SK-N-SH (cell line): ENCODE measurements around the gene SPECC1L. TPM values are rescaled to one million over a fixed set of nuclear protein-coding genes. Genes with fewer than 3 reads are reported as not detected.
A peak's percentile ranks its signal among the peaks of the same experiment; 100 is the strongest.
"Not testable (repeated sequence)": the region's sequence is repeated elsewhere in the genome, so short reads cannot be mapped to it uniquely, and the experiment has no call there.

Source experiments
- CTCF ChIA-PET: fragments of 300-600, 350-600 bp; formaldehyde crosslinking; extraction: SDS; loops from one replicate; lab custom pipeline; 2021; lab: Yijun Ruan, JAX
- POLR2A ChIA-PET: fragments of 350-600 bp; sonication (Branson Sonifier 250); formaldehyde crosslinking; extraction: SDS; loops from one replicate; lab custom pipeline; 2020; ENCODE audit warnings: antibody characterized with exemption, inconsistent platforms; lab: Yijun Ruan, JAX
- DNase-seq: peaks from one replicate; pipeline ENCODE4 v3.0.0; 2012
- H2AFZ ChIP-seq: fragments of 200-600 bp; sonication (generic); 2 replicates; pipeline ENCODE4 v1.8.1; 2016; ENCODE audit warnings: antibody characterized with exemption, mild to moderate bottlenecking, low read depth
- H3F3A ChIP-seq: fragments of 200-600 bp; sonication (generic); replicated peaks from 2 replicates; pipeline ENCODE3; 2016; ENCODE audit warnings: antibody characterized with exemption, mild to moderate bottlenecking; ENCODE audit not compliant: insufficient read depth
- H3K27ac ChIP-seq, 2 experiments: fragments of 200-500 bp in 1 of 2; fragments of 200-600 bp in 1 of 2; sonication (Bioruptor generic) in 1 of 2; sonication (generic), shearing (Covaris generic) in 1 of 2; 2 replicates each; pipeline versions ENCODE4 v1.5.1 to v1.6.1; 2014 to 2016; ENCODE audit warnings: low read depth in 2 of 2, inconsistent platforms in 1 of 2, low read length in 1 of 2, mild to moderate bottlenecking in 1 of 2, mixed read lengths in 1 of 2
- H3K27me3 ChIP-seq: fragments of 200-600 bp; sonication (generic), shearing (Covaris generic); 2 replicates; pipeline ENCODE4 v1.6.1; 2016; ENCODE audit warnings: mixed run types; ENCODE audit not compliant: insufficient read depth
- H3K36me3 ChIP-seq, 2 experiments: fragments of 200-500 bp in 1 of 2; fragments of 200-600 bp in 1 of 2; sonication (Bioruptor generic) in 1 of 2; sonication (generic) in 1 of 2; replicated peaks in 1 of 2; 2 replicates each; pipeline versions ENCODE3 to v1.5.1; 2014 to 2016; ENCODE audit warnings: low read length in 1 of 2, mild to moderate bottlenecking in 1 of 2; ENCODE audit not compliant: insufficient read depth in 2 of 2, control insufficient read depth in 1 of 2
- H3K4me1 ChIP-seq, 2 experiments: fragments of 200-500 bp in 1 of 2; fragments of 200-600 bp in 1 of 2; sonication (Bioruptor generic) in 1 of 2; sonication (generic), shearing (Covaris generic) in 1 of 2; 2 replicates each; pipeline versions ENCODE4 v1.5.1 to v1.6.1; 2014 to 2016; ENCODE audit warnings: low read depth in 1 of 2, low read length in 1 of 2, mixed run types in 1 of 2; ENCODE audit not compliant: insufficient read depth in 2 of 2, control insufficient read depth in 1 of 2
- H3K4me2 ChIP-seq: fragments of 200-600 bp; sonication (generic), shearing (Covaris generic); 2 replicates; pipeline ENCODE4 v1.6.1; 2017; ENCODE audit warnings: mixed run types
- H3K4me3 ChIP-seq, 2 experiments: fragments of 200-500 bp in 1 of 2; fragments of 200-600 bp in 1 of 2; sonication (Bioruptor generic) in 1 of 2; sonication (generic), shearing (Covaris generic) in 1 of 2; 2 replicates each; pipeline versions ENCODE4 v1.5.1 to v1.8.1; 2014 to 2016; ENCODE audit warnings: low read depth in 2 of 2, inconsistent platforms in 1 of 2, low read length in 1 of 2, mild to moderate bottlenecking in 1 of 2, mixed read lengths in 1 of 2, moderate library complexity in 1 of 2
- H3K79me2 ChIP-seq: fragments of 200-600 bp; sonication (generic); 2 replicates; pipeline ENCODE4 v1.8.1; 2017; ENCODE audit warnings: mild to moderate bottlenecking; ENCODE audit not compliant: insufficient read depth
- H3K9ac ChIP-seq: fragments of 200-600 bp; sonication (generic); 2 replicates; pipeline ENCODE4 v1.6.1; 2017; ENCODE audit warnings: mixed run types
- H3K9me2 ChIP-seq: fragments of 200-600 bp; sonication (generic); 2 replicates; pipeline ENCODE4 v1.6.1; 2017; ENCODE audit warnings: mixed run types
- H3K9me3 ChIP-seq: fragments of 200-600 bp; sonication (generic); 2 replicates; pipeline ENCODE4 v1.6.1; 2017; ENCODE audit warnings: mixed run types, mild to moderate bottlenecking, moderate library complexity
- H4K20me1 ChIP-seq: fragments of 200-600 bp; sonication (generic); 2 replicates; pipeline ENCODE4 v1.6.1; 2017; ENCODE audit warnings: mild to moderate bottlenecking, mixed run types; ENCODE audit not compliant: insufficient read depth
- CHD2 ChIP-seq: fragments of 150-350 bp; IDR thresholded peaks from 2 replicates; pipeline ENCODE4 v1.6.1; 2018; ENCODE audit warnings: low read length; ENCODE audit not compliant: partially characterized antibody
- ELF1 ChIP-seq: IDR thresholded peaks from 2 replicates; pipeline ENCODE4 v1.4.0; 2012
- FOXM1 ChIP-seq: IDR thresholded peaks from 2 replicates; pipeline ENCODE4 v1.4.0; 2012; ENCODE audit warnings: low read depth, mild to moderate bottlenecking
- GABPA ChIP-seq: IDR thresholded peaks from 2 replicates; pipeline ENCODE4 v1.4.0; 2012; ENCODE audit warnings: low read depth, mild to moderate bottlenecking
- GATA2 ChIP-seq: sonication (generic); formaldehyde crosslinking; IDR thresholded peaks from 2 replicates; pipeline ENCODE4 v1.5.0; 2020; ENCODE audit warnings: mild to moderate bottlenecking, missing genetic modification reagents
- IRF3 ChIP-seq: fragments of 150-350 bp; IDR thresholded peaks from 2 replicates; pipeline ENCODE4 v1.6.1; 2016; ENCODE audit warnings: mild to moderate bottlenecking, low read depth, low read length
- JUND ChIP-seq: IDR thresholded peaks from 2 replicates; pipeline ENCODE4 v1.4.0; 2012
- MXI1 ChIP-seq: IDR thresholded peaks from 2 replicates; pipeline ENCODE4 v1.6.1; 2012; ENCODE audit warnings: mild to moderate bottlenecking, low read depth, low read length, improper control_type of control experiment
- NFIC ChIP-seq: IDR thresholded peaks from 2 replicates; pipeline ENCODE4 v1.4.0; 2012; ENCODE audit warnings: borderline replicate concordance
- NRF1 ChIP-seq: IDR thresholded peaks from 2 replicates; pipeline ENCODE4 v1.6.1; 2012; ENCODE audit warnings: low read depth, mild to moderate bottlenecking, low read length
- POLR2AphosphoS5 ChIP-seq: IDR thresholded peaks from 2 replicates; pipeline ENCODE4 v1.6.1; 2012; ENCODE audit warnings: low read depth, low read length
- RAD21 ChIP-seq: IDR thresholded peaks from 2 replicates; pipeline ENCODE4 v1.6.1; 2012; ENCODE audit warnings: mild to moderate bottlenecking, low read length
- RFX5 ChIP-seq: IDR thresholded peaks from 2 replicates; pipeline ENCODE4 v1.6.1; 2012; ENCODE audit warnings: mild to moderate bottlenecking, improper control_type of control experiment, low read length
- SMC3 ChIP-seq: IDR thresholded peaks from 2 replicates; pipeline ENCODE4 v1.6.1; 2012; ENCODE audit warnings: low read depth, low read length, improper control_type of control experiment
- TCF12 ChIP-seq: IDR thresholded peaks from 2 replicates; pipeline ENCODE4 v1.4.0; 2012
- TEAD4 ChIP-seq: IDR thresholded peaks from 2 replicates; pipeline ENCODE4 v1.4.0; 2012; ENCODE audit warnings: mild to moderate bottlenecking, borderline replicate concordance; ENCODE audit not compliant: insufficient read depth
- YY1 ChIP-seq: IDR thresholded peaks from 2 replicates; pipeline ENCODE4 v1.4.0; 2012; ENCODE audit warnings: low read depth, mild to moderate bottlenecking
- WGBS: methylation state at CpG from one replicate; pipeline ENCODE4 v1.1.6; 2017; ENCODE audit warnings: low lambda C conversion rate; 5-methylcytosine and 5-hydroxymethylcytosine counted together
- polyA plus RNA-seq, 3 experiments: library from polyadenylated mRNA; depleted of rRNA; stranded (reverse); fragments of >200 nt; gene quantifications; 2 replicates each; pipeline ENCODE4 v1.2.3, GENCODE V29; 2012
- TF ChIP-seq, protein P1 (sequence below): IDR thresholded peaks from 2 replicates; pipeline ENCODE4; 2012
- TF ChIP-seq, protein P2 (sequence below): fragments of 200-600 bp; sonication (generic); IDR thresholded peaks from 2 replicates; pipeline ENCODE4 v1.6.1; 2017; ENCODE audit warnings: antibody characterized with exemption, mild to moderate bottlenecking, moderate library complexity

SPECC1L gene
- polyA plus RNA-seq, 1 of the 3 experiments (the other 2 are of a cell fraction), result 22.9 TPM

- TF ChIP-seq JUND (no peak), ELF1 (no peak), MXI1 (no peak), NFIC (no peak), GABPA (no peak), FOXM1 (no peak)
- TF ChIP-seq, protein P1, sequence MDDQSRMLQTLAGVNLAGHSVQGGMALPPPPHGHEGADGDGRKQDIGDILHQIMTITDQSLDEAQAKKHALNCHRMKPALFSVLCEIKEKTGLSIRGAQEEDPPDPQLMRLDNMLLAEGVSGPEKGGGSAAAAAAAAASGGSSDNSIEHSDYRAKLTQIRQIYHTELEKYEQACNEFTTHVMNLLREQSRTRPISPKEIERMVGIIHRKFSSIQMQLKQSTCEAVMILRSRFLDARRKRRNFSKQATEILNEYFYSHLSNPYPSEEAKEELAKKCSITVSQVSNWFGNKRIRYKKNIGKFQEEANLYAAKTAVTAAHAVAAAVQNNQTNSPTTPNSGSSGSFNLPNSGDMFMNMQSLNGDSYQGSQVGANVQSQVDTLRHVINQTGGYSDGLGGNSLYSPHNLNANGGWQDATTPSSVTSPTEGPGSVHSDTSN, result no peak
- TF ChIP-seq, all 33 proteins: peak for 0
- peaks cover 53 to 72% of the 10 kb centered on the region in 2 experiments for H3K36me3 ChIP-seq
- no peak overlapping the region for H3K27ac ChIP-seq
- POLR2A ChIA-PET, result no interaction called here
- CTCF ChIA-PET, result no interaction called here
- no peaks in the 10 kb centered on the region for H3K27me3 ChIP-seq
- H3K9ac ChIP-seq, result no peak overlapping the region
- H3K4me2 ChIP-seq, result no peak overlapping the region
- no peaks in the 10 kb centered on the region for H4K20me1 ChIP-seq
- H3K9me2 ChIP-seq, result no peaks in the 10 kb centered on the region
- no peak overlapping the region for H2AFZ ChIP-seq
- WGBS, result 81% methylated on average over 2 of the region's 2 CpGs
- no peaks in the 10 kb centered on the region for H3K9me3 ChIP-seq
- peaks cover 13% of the 10 kb centered on the region for H3F3A ChIP-seq
- H3K4me3 ChIP-seq, result no peak overlapping the region
- H3K79me2 ChIP-seq, result peaks cover 84% of the 10 kb centered on the region
- DNase-seq, result no peak
- H3K4me1 ChIP-seq, result no peaks in the 10 kb centered on the region
These were observed 40.3 kb downstream of the SPECC1L start for GRCh38 chr22:24310969-24311368.

DNA sequence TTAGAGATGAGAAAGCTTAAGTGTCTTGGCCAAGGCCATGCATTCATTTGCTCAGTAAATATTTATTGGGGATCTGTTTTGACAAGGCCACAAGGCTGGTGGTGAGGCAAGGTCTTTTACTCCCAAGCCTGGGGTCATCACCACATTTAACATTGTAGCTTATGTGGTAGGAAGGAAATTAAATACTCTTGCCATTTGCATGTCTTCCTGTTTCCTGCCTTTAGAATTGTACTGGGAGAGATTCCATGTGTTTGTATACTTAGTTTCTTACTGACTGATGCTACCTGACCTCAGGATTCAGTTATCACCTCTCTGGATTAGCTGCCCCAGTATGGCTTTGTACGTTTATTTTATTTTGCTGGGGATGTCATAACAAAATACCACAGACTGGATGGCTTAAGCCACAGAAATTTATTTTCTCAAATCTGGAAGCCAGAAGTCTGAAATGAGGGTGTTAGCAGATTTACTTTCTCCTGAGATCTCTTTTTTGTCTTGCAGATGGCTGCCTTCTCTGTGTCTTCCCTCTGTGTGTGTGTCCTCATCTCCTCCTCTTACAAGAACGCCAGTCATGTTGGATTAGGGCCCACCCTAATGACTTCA, 44.8 kb downstream of the SPECC1L start:
- H3K4me3 ChIP-seq, result no peak overlapping the region
- H3K9ac ChIP-seq, result no peak overlapping the region
- H3K36me3 ChIP-seq, result peaks cover 35 to 41% of the 10 kb centered on the region in 2 experiments
- DNase-seq, result no peak
- peaks cover 19% of the 10 kb centered on the region for H3F3A ChIP-seq
- no peaks in the 10 kb centered on the region; a peak in 2 of 4 replicates for H3K4me1 ChIP-seq
- 88% methylated on average over 2 of the region's 2 CpGs for WGBS
- peaks cover 47% of the 10 kb centered on the region for H3K79me2 ChIP-seq
- H3K27me3 ChIP-seq, result no peaks in the 10 kb centered on the region
- ChIA-PET POLR2A (no interaction called here), CTCF (no interaction called here)
- H3K27ac ChIP-seq, result peak overlapping the region in 1 of 2 experiments; percentile 8; a peak in 1 of 4 replicates
- no peaks in the 10 kb centered on the region for H4K20me1 ChIP-seq
- no peaks in the 10 kb centered on the region for H3K9me2 ChIP-seq
- no peak overlapping the region for H3K4me2 ChIP-seq
- H2AFZ ChIP-seq, result no peak overlapping the region
- H3K9me3 ChIP-seq, result no peaks in the 10 kb centered on the region
- no peak for TF ChIP-seq NRF1
- TF ChIP-seq TEAD4, result no peak
- no peak for TF ChIP-seq POLR2AphosphoS5
- no peak for TF ChIP-seq MXI1
- TF ChIP-seq SMC3, result no peak
- TF ChIP-seq JUND, result no peak
- no peak for TF ChIP-seq RFX5
- TF ChIP-seq GABPA, result no peak
- TF ChIP-seq RAD21, result no peak
- no peak for TF ChIP-seq ELF1
- TF ChIP-seq IRF3, result no peak
- TF ChIP-seq CHD2, result no peak
- TF ChIP-seq, protein P2, sequence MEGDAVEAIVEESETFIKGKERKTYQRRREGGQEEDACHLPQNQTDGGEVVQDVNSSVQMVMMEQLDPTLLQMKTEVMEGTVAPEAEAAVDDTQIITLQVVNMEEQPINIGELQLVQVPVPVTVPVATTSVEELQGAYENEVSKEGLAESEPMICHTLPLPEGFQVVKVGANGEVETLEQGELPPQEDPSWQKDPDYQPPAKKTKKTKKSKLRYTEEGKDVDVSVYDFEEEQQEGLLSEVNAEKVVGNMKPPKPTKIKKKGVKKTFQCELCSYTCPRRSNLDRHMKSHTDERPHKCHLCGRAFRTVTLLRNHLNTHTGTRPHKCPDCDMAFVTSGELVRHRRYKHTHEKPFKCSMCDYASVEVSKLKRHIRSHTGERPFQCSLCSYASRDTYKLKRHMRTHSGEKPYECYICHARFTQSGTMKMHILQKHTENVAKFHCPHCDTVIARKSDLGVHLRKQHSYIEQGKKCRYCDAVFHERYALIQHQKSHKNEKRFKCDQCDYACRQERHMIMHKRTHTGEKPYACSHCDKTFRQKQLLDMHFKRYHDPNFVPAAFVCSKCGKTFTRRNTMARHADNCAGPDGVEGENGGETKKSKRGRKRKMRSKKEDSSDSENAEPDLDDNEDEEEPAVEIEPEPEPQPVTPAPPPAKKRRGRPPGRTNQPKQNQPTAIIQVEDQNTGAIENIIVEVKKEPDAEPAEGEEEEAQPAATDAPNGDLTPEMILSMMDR, result no peak
- TF ChIP-seq YY1, result no peak
- TF ChIP-seq GATA2, result no peak
- TF ChIP-seq, protein P1, result no peak
- TF ChIP-seq TCF12, result no peak

- Histone ChIP-seq H3K36me3 (peaks cover 40 to 47% of the 10 kb centered on the region in 2 experiments), H3F3A (peaks cover 24% of the 10 kb centered on the region), H3K79me2 (peaks cover 44% of the 10 kb centered on the region)
- H2AFZ ChIP-seq, CTCF ChIA-PET, H3K27ac ChIP-seq, H4K20me1 ChIP-seq, H3K4me3 ChIP-seq, H3K9ac ChIP-seq, DNase-seq, H3K4me2 ChIP-seq, H3K4me1 ChIP-seq, H3K9me2 ChIP-seq, H3K27me3 ChIP-seq, POLR2A ChIA-PET, H3K9me3 ChIP-seq: not testable (repeated sequence)
- 98% methylated on average over 6 of the region's 6 CpGs for WGBS
These were observed 45.6 kb downstream of the SPECC1L start for GRCh38 chr22:24316264-24316663.
